ENCODE results near the gene ACTL6B. TPM values are rescaled to one million over a fixed set of nuclear protein-coding genes. Genes with fewer than 3 reads are reported as not detected.
A peak's percentile ranks its signal among the peaks of the same experiment; 100 is the strongest.
"Not testable (repeated sequence)": the region's sequence is repeated elsewhere in the genome, so short reads cannot be mapped to it uniquely, and the experiment has no call there.

The ACTL6B gene
- total RNA-seq, 2 donors from 2014 or later, result not detected

- TF ChIP-seq, protein P1, sequence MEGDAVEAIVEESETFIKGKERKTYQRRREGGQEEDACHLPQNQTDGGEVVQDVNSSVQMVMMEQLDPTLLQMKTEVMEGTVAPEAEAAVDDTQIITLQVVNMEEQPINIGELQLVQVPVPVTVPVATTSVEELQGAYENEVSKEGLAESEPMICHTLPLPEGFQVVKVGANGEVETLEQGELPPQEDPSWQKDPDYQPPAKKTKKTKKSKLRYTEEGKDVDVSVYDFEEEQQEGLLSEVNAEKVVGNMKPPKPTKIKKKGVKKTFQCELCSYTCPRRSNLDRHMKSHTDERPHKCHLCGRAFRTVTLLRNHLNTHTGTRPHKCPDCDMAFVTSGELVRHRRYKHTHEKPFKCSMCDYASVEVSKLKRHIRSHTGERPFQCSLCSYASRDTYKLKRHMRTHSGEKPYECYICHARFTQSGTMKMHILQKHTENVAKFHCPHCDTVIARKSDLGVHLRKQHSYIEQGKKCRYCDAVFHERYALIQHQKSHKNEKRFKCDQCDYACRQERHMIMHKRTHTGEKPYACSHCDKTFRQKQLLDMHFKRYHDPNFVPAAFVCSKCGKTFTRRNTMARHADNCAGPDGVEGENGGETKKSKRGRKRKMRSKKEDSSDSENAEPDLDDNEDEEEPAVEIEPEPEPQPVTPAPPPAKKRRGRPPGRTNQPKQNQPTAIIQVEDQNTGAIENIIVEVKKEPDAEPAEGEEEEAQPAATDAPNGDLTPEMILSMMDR (IDR thresholded peaks at IDR 0.05), result peak in 1 of 2 donors; percentile 9
- Histone ChIP-seq H3K9me3 (no peaks in the 10 kb centered on the region), H3K27ac (peak overlapping the region; percentile 99), H3K36me3 (peaks cover 28% of the 10 kb centered on the region), H3K4me3 (peak overlapping the region; percentile 97 to 99), H3K27me3 (no peaks in the 10 kb centered on the region), H3K4me1 (peaks cover 0 to 33% of the 10 kb centered on the region in 2 donors)
- DNase-seq (ENCODE audit: low spot score), result no peak
These were observed 17.7 kb upstream of the ACTL6B start for GRCh38 chr7:100673942-100674410.

DNA sequence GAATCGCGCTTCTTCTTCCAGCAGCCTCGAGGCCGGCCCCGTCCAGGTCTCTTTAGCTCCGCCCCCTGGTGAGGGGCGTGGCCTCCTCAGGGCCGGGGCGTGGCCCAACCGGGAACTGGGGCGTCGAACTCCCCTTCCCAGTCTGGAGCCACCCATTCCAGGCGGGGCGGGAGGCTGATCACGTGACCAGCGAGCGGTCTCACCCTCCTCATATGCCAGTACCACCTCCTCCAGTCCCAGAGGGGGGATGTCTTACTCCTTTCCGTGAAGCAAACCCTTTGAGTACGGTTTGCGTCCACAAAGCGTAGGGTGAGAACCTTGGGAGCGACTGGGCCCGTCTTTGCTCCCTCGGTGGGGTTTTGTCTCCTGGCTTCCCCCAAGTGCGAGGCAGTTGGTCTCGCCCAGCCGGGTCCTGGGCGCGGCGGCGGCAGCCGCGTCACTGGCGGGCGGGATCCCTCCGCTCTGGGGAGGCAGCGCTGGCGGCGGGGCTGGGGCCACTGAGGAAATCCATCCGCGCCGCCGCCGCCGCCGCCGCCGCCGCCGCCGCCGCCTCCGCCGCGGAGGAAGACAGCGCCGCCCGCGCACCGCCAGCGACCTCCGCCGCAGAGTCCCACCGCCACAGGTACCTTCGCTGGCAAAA, 17.2 kb upstream of the ACTL6B start, which contains the start of gene GNB2:
Gene GNB2, plus strand, starts transcription at position 439 of the 640 bp plus-strand sequence. CDS start 2,526 bp downstream, outside the sequence.
- Histone ChIP-seq H3K27ac (peak within 1 kb of the TSS; percentile 99), H3K4me3 (peak within 1 kb of the TSS; percentile 97 to 99), H3K27me3 (no peaks in the 10 kb centered on the region), H3K9me3 (no peaks in the 10 kb centered on the region), H3K36me3 (peaks cover 23% of the 10 kb centered on the region), H3K4me1 (peaks cover 0 to 27% of the 10 kb centered on the region in 2 donors)
- peak; percentile 99 for DNase-seq (ENCODE audit: low spot score)
- TF ChIP-seq, protein P1 (IDR thresholded peaks at IDR 0.05), result no peak

DNA sequence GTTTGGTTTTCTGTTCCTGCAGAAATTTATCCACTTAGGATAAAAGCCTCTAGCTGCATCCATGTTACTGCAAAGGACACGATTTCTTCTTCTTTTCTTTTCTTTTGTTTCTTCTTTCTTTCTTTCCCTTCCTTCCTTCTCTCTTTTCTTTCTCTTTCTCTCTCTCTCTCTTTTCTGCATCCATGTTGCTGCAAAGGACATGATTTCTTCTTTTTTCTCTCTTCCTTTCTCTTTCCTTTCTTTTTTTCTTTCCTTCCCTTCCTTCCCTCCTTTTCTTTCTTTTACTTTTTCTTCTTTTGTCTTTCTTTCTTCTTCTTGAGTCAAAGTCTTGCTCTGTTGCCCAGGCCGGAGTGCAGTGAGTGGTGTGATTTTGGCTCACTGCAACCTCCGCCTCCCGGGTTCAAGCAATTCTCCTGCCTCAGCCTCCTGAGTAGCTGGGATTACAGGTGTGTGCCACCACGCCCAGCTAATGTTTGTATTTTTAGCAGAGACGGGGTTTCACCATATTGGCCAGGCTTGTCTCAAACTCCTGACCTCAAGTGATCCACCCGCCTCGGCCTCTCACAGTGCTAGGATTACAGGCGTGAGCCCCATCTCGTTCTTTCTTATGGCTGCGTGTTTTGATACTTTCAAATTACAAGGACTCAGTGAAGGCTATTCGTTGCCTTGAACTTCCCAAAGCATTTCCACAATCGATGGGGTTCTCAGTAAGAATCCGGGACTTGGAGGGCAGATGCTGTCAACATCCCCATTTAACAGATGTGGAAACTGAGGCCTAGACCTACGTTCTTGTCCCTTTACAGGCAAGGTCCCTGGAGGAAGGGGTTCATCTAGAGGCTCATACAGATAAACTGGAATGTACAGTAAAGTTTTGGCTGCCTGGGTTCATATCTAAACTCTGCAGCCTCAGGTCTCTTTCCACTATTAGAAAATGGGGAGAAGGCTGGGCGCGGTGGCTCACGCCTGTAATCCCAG, 15.4 kb upstream of the ACTL6B start:
- Histone ChIP-seq H3K36me3 (peaks cover 5% of the 10 kb centered on the region), H3K4me1 (peaks cover 0 to 12% of the 10 kb centered on the region in 2 donors), H3K27ac (no peak overlapping the region), H3K9me3 (no peaks in the 10 kb centered on the region), H3K27me3 (no peaks in the 10 kb centered on the region), H3K4me3 (no peak overlapping the region)
- TF ChIP-seq, protein P1 (IDR thresholded peaks at IDR 0.05), result no peak
- no peak for DNase-seq (ENCODE audit: low spot score)

GRCh38 chr7:100670074-100670473, 13.8 kb upstream of the ACTL6B start:
- Histone ChIP-seq H3K4me3 (no peak overlapping the region), H3K27me3 (no peaks in the 10 kb centered on the region), H3K9me3 (no peaks in the 10 kb centered on the region), H3K36me3 (no peaks in the 10 kb centered on the region), H3K4me1 (peaks cover 0 to 4% of the 10 kb centered on the region in 2 donors), H3K27ac (no peak overlapping the region)
- DNase-seq (ENCODE audit: low spot score), result no peak
- TF ChIP-seq, protein P1 (IDR thresholded peaks at IDR 0.05), result no peak

GRCh38 chr7:100669106-100669505, 12.9 kb upstream of the ACTL6B start:
- H3K36me3 ChIP-seq; H3K27ac ChIP-seq; H3K27me3 ChIP-seq; H3K4me3 ChIP-seq; H3K9me3 ChIP-seq; DNase-seq (ENCODE audit: low spot score); H3K4me1 ChIP-seq: not testable (repeated sequence)

DNA sequence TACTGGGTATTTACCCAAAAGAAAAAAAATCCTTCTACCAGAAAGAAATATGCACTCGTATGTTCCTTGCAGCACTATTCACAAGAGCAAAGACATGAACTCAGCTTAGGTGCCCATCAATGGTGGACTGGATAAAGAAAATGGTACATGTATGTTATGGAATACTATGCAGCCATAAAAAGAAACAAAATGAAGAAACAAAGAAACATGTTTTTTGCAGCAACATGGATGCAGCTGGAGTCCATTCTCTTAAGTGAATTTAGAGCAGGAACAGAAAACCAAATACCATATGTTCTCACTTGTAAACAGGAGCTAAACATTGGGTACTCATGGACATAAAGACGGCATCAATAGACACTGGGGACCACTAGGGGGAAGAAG, 11.8 kb upstream of the ACTL6B start:
- no peak for DNase-seq (ENCODE audit: low spot score)
- H3K4me3 ChIP-seq, result no peak overlapping the region
- no peaks in the 10 kb centered on the region for H3K9me3 ChIP-seq
- H3K4me1 ChIP-seq, result peaks cover 0 to 3% of the 10 kb centered on the region in 2 donors
- TF ChIP-seq, protein P1 (IDR thresholded peaks at IDR 0.05), result no peak
- no peak overlapping the region for H3K27ac ChIP-seq
- H3K36me3 ChIP-seq, result no peaks in the 10 kb centered on the region
- H3K27me3 ChIP-seq, result no peaks in the 10 kb centered on the region
